K562 treated with DMSO at 1 percent for 12 hours (cell line): ENCODE data around the gene SLC7A6. TPM values are rescaled to one million over a fixed set of nuclear protein-coding genes. Genes with fewer than 3 reads are reported as not detected.

ENCODE experiments used
- total RNA-seq: library from RNA; unstranded; fragments of 300-600 nt; gene quantifications from 2 replicates; pipeline ENCODE4 v1.2.3, GENCODE V29; 2022; ENCODE audit not compliant: insufficient read depth

SLC7A6 gene
- total RNA-seq = 5.4 and 23.3 TPM in 2 replicates

DNA sequence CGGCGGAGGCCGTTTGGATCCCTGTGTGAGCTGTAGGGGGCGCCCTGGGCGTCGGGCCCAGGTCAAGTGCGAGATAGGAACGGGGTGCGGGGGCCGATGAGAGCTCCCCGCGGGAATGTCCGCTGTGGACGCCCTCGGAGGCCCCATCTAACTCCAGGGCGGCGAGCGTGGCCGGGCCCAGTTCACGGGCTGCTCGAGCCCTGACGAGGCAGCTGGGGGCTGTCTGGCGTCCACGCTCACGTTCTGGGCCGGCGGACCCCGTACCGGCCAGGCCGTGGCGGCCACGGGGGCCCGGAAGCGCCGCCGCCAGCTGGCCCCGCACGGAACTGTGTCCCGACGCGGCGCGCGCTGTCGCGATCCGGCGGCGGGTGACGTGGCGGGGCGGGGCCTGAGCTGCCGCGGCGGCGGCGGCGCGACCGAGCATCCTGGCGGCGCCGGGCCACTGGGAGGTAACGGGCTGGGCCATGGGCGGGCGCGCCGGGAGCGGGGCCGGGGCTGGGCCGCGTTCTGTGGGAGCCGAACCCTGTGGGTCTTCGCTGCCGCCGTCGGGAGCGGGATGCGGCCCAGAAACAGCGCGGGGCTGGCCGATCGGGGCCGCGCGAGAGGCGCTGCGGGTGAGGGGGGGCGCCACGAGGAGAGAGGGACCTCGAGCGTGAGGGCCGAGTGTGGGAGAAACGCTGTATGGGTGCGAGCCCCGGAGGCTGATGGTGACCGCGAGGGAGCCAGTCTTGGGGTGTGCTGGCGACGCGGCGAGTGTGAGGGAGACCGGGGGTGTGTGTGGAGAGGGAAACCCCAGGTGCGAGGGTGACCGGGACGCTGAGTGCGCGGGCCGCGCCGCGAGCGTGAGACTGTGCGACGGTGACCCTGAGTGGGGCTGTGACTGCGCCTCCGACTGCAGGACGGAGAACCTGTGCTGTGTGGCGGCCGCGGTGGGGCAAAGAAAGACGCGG is at the start of gene SLC7A6:
Gene SLC7A6, plus strand, starts transcription at position 399 of the 950 bp plus-strand sequence. CDS start 10,201 bp downstream, outside the sequence.

DNA sequence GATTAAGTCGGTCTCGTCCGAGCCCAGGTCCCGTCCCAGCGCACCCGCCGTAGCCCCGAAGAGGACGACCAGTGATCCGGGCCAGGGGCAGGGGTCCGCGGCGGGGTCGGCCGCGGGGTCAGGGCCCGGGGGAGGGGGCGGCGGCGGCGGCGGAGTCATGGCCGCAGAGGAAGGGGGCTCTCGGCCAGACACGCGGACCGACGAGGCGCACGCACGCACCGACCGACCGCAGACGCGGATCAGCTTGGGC is 28.5 kb upstream of the SLC7A6 start, which contains the start of gene ESRP2:
Gene ESRP2, minus strand, starts transcription at position 241 of the 250 bp plus-strand sequence. Its CDS starts 82 bp downstream, at position 159.

DNA sequence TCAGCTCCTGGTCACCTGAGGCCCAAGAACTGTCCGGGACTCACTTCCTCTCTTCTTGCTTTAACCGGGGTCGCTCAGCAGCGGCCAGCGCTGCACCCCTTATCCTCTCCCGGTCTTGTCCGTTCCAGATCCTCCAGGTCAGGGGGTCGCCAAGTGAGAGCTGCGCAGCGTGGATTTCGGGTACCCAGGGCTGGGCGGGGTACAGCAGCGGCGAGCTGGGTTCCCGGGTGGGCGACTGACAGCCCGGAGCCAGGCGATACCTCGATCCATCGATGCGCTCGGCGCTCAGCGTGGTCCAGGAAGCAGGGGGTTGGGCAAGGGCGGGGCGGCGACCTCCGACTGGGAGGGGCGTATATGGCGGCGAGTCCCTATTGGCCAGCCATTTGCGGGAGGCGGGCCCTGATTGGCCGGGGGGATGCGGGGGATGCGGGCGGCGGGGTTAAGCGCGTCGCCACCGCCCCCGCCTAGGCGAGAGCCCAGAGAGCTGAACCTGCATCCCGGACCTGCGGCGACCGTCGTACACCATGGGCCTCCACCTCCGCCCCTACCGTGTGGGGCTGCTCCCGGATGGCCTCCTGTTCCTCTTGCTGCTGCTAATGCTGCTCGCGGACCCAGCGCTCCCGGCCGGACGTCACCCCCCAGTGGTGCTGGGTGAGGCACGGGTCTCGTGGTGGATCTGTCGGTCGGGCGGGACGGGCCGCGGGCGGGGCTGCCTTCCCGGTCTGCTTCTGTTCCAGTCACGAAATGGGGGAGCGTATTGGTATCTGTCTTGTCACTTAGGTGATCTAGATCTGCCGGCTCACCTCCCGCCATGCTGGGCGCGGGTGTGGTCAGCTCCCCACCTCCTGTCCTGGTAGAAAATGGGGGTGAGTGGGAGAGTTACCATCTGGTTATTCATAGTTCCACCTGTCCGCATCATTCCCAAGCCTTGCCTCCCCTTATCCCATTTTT is 19.1 kb upstream of the SLC7A6 start, which contains the start of gene PLA2G15:
Gene PLA2G15, plus strand, starts transcription at position 471 of the 951 bp plus-strand sequence. Its CDS starts 54 bp downstream, at position 525.

DNA sequence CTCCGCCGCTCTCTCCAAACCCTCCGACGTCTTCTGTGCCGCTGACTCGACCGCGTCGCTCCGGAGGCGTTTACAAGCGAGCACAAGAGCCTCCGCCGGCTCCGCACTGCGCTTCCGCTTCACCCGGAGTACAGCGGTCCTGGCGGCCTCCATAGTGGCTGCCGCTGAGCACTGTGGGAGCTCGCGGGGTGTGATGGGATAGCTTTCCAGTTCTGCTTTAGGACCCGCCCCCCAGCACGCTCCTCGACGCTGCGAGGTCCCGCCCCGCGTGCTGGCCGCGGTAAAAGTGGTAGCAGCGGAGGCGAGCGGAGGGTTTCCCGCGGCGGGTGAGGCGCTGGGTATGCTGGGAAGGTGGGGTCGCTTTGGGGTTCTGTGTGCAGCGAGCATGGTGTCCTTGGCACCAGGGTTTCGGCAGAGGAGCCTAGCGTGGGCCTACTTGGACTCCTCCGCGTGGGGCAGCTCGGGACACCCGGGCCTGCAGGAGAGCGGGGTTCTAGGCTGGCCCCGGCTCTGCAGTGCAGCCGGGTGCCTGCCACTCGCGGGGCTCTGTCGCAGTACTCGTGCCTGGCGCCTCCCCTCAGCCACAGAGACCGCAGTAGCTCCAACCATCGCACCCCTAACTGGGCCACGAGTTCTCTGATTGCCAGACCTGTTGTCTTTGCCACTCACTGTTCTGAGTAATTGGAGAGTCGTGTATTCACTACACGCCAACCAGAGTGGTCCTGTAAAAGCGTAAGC is 46.6 kb downstream of the SLC7A6 start, which contains the start of the genes PRMT7 and SLC7A6OS:
Gene PRMT7, plus strand, starts transcription at position 246 of the 738 bp plus-strand sequence. CDS start 4,961 bp downstream, outside the sequence.
Gene SLC7A6OS, minus strand, starts transcription at position 173 of the 738 bp plus-strand sequence. Its CDS starts 20 bp downstream, at position 153.

Other genes starting within 250 kb of the SLC7A6 start
- gene DPEP2NB, start 248.6 kb upstream of the SLC7A6 start, total RNA-seq = not detected in 2 replicates
- 12.3 and 13.7 TPM in 2 replicates for gene DDX28, start 241.3 kb upstream of the SLC7A6 start, total RNA-seq
- gene DUS2, start 241.2 kb upstream of the SLC7A6 start, total RNA-seq = 8.5 and 13.1 TPM in 2 replicates
- 12.5 and 41.1 TPM in 2 replicates for gene NFATC3, start 179.2 kb upstream of the SLC7A6 start, total RNA-seq
- gene ESRP2, start 28.4 kb upstream of the SLC7A6 start, total RNA-seq = not detected in 2 replicates
- 32.1 and 40.4 TPM in 2 replicates for gene PLA2G15, start 19.2 kb upstream of the SLC7A6 start, total RNA-seq
- 7.8 and 17.5 TPM in 2 replicates for gene SLC7A6OS, start 46.4 kb downstream of the SLC7A6 start, total RNA-seq
- 42.4 and 57.2 TPM in 2 replicates for gene PRMT7, start 46.5 kb downstream of the SLC7A6 start, total RNA-seq
- gene SMPD3, start 184.0 kb downstream of the SLC7A6 start, total RNA-seq = 3.1 and 3.4 TPM in 2 replicates